ACC112 (cell line): ENCODE data around the gene CYP4F11.
"Not testable (repeated sequence)": the region's sequence is repeated elsewhere in the genome, so short reads cannot be mapped to it uniquely, and the experiment has no call there.

Experiments used
- H2AFZ ChIP-seq: fragments of 200-600 bp; sonication (generic); one replicate; pipeline ENCODE4 v1.6.0; 2017; ENCODE audit warnings: antibody characterized with exemption, low read length; ENCODE audit not compliant: unreplicated experiment
- H3K27ac ChIP-seq: fragments of 200-600 bp; sonication (generic); 2 replicates; pipeline ENCODE4 v1.5.1; 2014; ENCODE audit warnings: low read depth, mild to moderate bottlenecking, antibody characterized with exemption, low read length, moderate library complexity
- H3K27me3 ChIP-seq: fragments of 200-600 bp; sonication (generic); 2 replicates; pipeline ENCODE4 v1.6.1; 2014; ENCODE audit warnings: mild to moderate bottlenecking, antibody characterized with exemption, low read length, moderate library complexity, mixed read lengths; ENCODE audit not compliant: insufficient read depth
- H3K36me3 ChIP-seq: fragments of 200-600 bp; sonication (generic); 2 replicates; pipeline ENCODE4 v1.6.1; 2016; ENCODE audit warnings: mild to moderate bottlenecking, antibody characterized with exemption, low read length, moderate library complexity, mixed read lengths; ENCODE audit not compliant: insufficient read depth
- H3K4me1 ChIP-seq: fragments of 200-600 bp; sonication (generic); one replicate; pipeline ENCODE4 v1.6.1; 2016; ENCODE audit warnings: low read length, mixed read lengths; ENCODE audit not compliant: insufficient read depth, unreplicated experiment, control insufficient read depth
- H3K4me3 ChIP-seq: fragments of 200-600 bp; sonication (generic); 2 replicates; pipeline ENCODE4 v1.5.1; 2014; ENCODE audit warnings: mild to moderate bottlenecking, low read depth, low read length
- H3K79me2 ChIP-seq: fragments of 200-600 bp; sonication (generic); one replicate; pipeline ENCODE4 v1.6.0; 2016; ENCODE audit warnings: low read length; ENCODE audit not compliant: control insufficient read depth, unreplicated experiment, insufficient read depth

The CYP4F11 gene

GRCh38 chr19:15948223-15949058 is 14.1 kb upstream of the CYP4F11 start, which contains the start of gene OR10H4:
Gene OR10H4 (plus strand): TSS chr19:15949008. CDS start chr19:15949008, 0 bp downstream.
- H3K79me2 ChIP-seq = no peaks in the 10 kb centered on the region
- no peak within 1 kb of the TSS for H3K27ac ChIP-seq
- 0 out of 2 replicates have a peak, but pooled peaks cover 2% of the 10 kb centered on the region for H3K27me3 ChIP-seq
- no peaks in the 10 kb centered on the region for H3K36me3 ChIP-seq
- H3K4me1 ChIP-seq = no peaks in the 10 kb centered on the region
- H3K4me3 ChIP-seq = no peak within 1 kb of the TSS
- H2AFZ ChIP-seq = no peak within 1 kb of the TSS

GRCh38 chr19:15945301-15945700 is 11.0 kb upstream of the CYP4F11 start:
- no peak overlapping the region for H2AFZ ChIP-seq
- peaks cover 4% of the 10 kb centered on the region; the same call in 1 of the 2 replicates for H3K27me3 ChIP-seq
- H3K27ac ChIP-seq = no peak overlapping the region
- H3K79me2 ChIP-seq = no peaks in the 10 kb centered on the region
- H3K4me1 ChIP-seq = no peaks in the 10 kb centered on the region
- no peaks in the 10 kb centered on the region for H3K36me3 ChIP-seq
- no peak overlapping the region for H3K4me3 ChIP-seq

GRCh38 chr19:15944401-15944800 is 10.1 kb upstream of the CYP4F11 start:
- H2AFZ ChIP-seq = no peak overlapping the region
- H3K4me1 ChIP-seq = no peaks in the 10 kb centered on the region
- H3K27me3 ChIP-seq = peaks cover 4% of the 10 kb centered on the region; the same call in 1 of the 2 replicates

DNA sequence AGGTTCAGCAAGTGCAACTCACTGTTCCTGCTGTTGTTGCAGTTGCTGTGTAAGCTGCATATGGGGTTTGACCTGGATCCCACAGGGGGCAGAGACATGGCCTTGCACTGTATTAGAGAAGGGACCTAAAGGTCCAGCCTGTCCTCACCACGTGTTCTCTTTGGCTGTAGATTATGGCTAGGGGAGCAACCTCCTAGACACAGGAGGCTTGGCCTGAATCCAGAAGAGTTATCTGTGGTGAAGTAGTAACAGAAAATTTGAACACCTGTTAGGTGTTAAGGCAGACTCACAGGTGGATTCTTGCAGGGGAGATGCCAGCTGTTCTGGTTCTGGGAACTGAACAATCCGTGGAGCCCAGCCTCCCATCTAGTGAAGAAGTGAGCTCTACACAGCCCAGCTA is 3.4 kb upstream of the CYP4F11 start:
- no peak overlapping the region for H3K4me3 ChIP-seq
- H3K4me1 ChIP-seq = no peaks in the 10 kb centered on the region
- H3K27me3 ChIP-seq = peaks cover 14% of the 10 kb centered on the region
- no peak overlapping the region for H2AFZ ChIP-seq
- H3K79me2 ChIP-seq = no peaks in the 10 kb centered on the region
- no peak overlapping the region for H3K27ac ChIP-seq
- no peaks in the 10 kb centered on the region for H3K36me3 ChIP-seq

More at GRCh38 chr19:15944401-15944800, 10.1 kb upstream of the CYP4F11 start:
- no peak overlapping the region for H3K27ac ChIP-seq
- H3K36me3 ChIP-seq = no peaks in the 10 kb centered on the region
- H3K79me2 ChIP-seq = no peaks in the 10 kb centered on the region
- H3K4me3 ChIP-seq = no peak overlapping the region

GRCh38 chr19:15936950-15937349 is 2.6 kb upstream of the CYP4F11 start:
- H3K36me3 ChIP-seq = no peaks in the 10 kb centered on the region
- peaks cover 14% of the 10 kb centered on the region for H3K27me3 ChIP-seq
- no peaks in the 10 kb centered on the region for H3K4me1 ChIP-seq
- no peaks in the 10 kb centered on the region for H3K79me2 ChIP-seq
- no peak overlapping the region for H3K4me3 ChIP-seq
- no peak overlapping the region for H2AFZ ChIP-seq
- H3K27ac ChIP-seq = no peak overlapping the region

DNA sequence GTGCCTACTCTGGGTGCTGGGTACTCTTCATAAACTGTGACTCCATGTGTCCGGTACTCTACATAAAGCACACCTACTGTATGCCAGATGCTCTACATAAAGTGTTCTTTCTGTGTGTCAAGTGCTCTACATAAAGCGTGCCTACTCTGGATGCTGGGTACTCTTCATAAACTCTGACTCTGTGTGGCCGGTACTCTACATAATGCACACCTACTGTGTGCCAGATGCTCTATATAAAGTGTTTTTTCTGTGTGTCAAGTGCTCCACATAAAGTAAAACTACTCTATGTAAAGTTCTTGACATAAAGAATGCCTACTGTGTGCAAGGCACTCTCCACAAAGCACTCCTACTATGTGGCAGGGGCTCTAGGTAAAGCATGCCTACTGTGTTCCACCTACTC is 1.8 kb upstream of the CYP4F11 start:
- no peak overlapping the region for H2AFZ ChIP-seq
- H3K27ac ChIP-seq = no peak overlapping the region
- H3K4me1 ChIP-seq = no peaks in the 10 kb centered on the region
- H3K79me2 ChIP-seq = no peaks in the 10 kb centered on the region
- H3K4me3 ChIP-seq = no peak overlapping the region
- H3K27me3 ChIP-seq = peaks cover 14% of the 10 kb centered on the region
- H3K36me3 ChIP-seq = no peaks in the 10 kb centered on the region

- Histone ChIP-seq H3K4me1 (no peaks in the 10 kb centered on the region), H3K79me2 (no peaks in the 10 kb centered on the region), H3K27ac (no peak overlapping the region), H3K27me3 (peaks cover 14% of the 10 kb centered on the region), H2AFZ (no peak overlapping the region), H3K36me3 (no peaks in the 10 kb centered on the region), H3K4me3 (no peak overlapping the region)
Observed at GRCh38 chr19:15935167-15935702, 906 bp upstream of the CYP4F11 start.

DNA sequence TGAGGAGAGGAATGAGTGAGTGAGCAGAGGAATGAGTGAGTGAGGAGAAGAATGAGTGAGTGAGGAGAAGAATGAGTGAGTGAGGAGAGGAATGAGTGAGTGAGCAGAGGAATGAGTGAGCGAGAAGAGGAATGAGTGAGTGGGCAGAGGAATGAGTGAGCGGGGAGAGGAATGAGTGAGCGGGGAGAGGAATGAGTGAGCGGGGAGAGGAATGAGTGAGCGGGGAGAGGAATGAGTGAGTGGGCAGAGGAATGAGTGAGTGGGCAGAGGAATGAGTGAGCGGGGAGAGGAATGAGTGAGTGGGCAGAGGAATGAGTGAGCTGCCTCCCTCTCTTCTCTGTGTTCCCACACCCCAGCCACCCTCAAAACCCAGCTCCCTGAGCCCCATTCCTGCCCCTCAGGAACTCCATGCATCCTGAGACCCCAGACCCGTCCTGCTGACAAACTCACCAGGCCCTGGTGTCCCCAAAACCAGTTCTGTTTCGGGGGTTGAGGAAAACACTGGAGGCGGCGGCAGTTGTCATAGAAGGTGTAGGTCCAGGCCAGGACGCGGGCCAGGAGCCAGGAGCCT is 483 bp downstream of the CYP4F11 start:
- peaks cover 14% of the 10 kb centered on the region for H3K27me3 ChIP-seq
- H3K36me3 ChIP-seq, H3K79me2 ChIP-seq, H3K4me3 ChIP-seq, H2AFZ ChIP-seq, H3K27ac ChIP-seq, H3K4me1 ChIP-seq: not testable (repeated sequence)

DNA sequence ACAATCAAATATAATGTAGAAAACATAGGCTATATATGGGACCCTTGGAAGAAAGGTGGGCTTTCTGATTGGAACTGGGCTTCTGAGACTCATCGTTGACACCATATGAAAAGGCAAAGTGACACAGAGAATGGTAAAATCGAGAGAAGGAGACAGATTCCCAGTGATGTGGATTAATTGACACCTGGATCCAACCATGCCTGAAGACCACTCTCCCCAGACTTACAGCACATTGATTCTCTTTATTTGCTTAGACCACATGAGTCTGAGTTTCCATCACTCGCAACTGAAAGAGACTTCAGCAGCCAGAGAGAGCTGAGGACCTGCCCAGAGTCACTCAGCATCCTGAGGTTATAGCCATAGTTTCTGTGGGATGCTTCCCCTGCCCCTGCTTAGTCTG is 6.0 kb downstream of the CYP4F11 start:
- H3K36me3 ChIP-seq = no peaks in the 10 kb centered on the region
- H2AFZ ChIP-seq = no peak overlapping the region
- no peak overlapping the region for H3K4me3 ChIP-seq
- H3K27me3 ChIP-seq = no peaks in the 10 kb centered on the region
- no peak overlapping the region for H3K27ac ChIP-seq
- H3K4me1 ChIP-seq = no peaks in the 10 kb centered on the region
- no peaks in the 10 kb centered on the region for H3K79me2 ChIP-seq

GRCh38 chr19:15926484-15926883 is 7.8 kb downstream of the CYP4F11 start:
- H3K27me3 ChIP-seq = no peaks in the 10 kb centered on the region
- H3K36me3 ChIP-seq = no peaks in the 10 kb centered on the region
- H3K4me3 ChIP-seq = no peak overlapping the region
- no peak overlapping the region for H3K27ac ChIP-seq
- no peak overlapping the region for H2AFZ ChIP-seq
- no peaks in the 10 kb centered on the region for H3K4me1 ChIP-seq
- no peaks in the 10 kb centered on the region for H3K79me2 ChIP-seq

DNA sequence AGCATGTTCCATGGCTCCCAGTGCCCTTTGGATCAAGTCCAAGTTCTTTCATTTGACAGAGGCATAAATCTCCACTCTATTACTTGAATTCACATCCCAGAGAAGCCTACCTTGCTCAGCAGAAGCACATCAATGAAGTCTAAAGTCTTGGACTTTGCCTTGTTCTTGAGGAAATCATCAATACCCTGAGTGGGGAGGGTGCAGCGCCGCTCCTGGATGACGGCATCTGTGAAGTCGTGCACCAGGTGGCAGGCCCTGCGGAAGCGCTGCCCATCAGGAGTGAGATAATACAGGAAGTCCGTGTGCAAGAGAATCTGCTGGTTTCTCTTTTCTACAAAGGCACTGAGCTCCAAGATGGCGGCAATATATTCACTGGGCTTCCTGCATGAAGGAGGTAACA is 10.6 kb downstream of the CYP4F11 start:
- no peaks in the 10 kb centered on the region for H3K79me2 ChIP-seq
- H3K27me3 ChIP-seq = no peaks in the 10 kb centered on the region
- H3K4me1 ChIP-seq = no peaks in the 10 kb centered on the region
- no peak overlapping the region for H3K27ac ChIP-seq
- H2AFZ ChIP-seq = no peak overlapping the region
- no peaks in the 10 kb centered on the region for H3K36me3 ChIP-seq
- no peak overlapping the region for H3K4me3 ChIP-seq
